Glomerular visceral epithelial cell (primary cell): ENCODE results near the gene FAM3D.
"Not testable (repeated sequence)": the region's sequence is repeated elsewhere in the genome, so short reads cannot be mapped to it uniquely, and the experiment has no call there.

Experiments used
- DNase-seq: peaks from one replicate; pipeline ENCODE4 v3.0.0-alpha.2; 2016; ENCODE audit errors: extremely low spot score

Gene FAM3D

DNA sequence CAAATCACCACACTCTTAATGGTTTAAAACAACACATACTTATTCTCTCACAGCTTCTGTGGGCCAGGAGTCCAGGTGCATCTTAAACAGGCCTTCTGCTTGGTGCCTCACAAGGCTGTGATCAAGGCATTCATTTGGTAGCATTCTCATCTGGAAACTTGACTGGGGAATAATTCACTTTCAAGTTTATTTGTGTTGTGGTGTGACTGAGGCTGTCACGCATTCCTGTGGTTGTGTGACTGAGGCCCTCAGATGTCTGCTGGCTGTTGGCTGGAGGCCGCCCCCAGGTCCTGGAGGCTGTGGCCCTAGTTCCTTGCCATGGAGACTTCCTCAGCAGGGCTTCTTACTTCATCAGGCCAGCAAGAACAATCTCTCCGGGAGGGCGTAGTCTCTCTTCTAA, 16.9 kb upstream of the FAM3D start:
- peak; percentile 68 for DNase-seq

DNA sequence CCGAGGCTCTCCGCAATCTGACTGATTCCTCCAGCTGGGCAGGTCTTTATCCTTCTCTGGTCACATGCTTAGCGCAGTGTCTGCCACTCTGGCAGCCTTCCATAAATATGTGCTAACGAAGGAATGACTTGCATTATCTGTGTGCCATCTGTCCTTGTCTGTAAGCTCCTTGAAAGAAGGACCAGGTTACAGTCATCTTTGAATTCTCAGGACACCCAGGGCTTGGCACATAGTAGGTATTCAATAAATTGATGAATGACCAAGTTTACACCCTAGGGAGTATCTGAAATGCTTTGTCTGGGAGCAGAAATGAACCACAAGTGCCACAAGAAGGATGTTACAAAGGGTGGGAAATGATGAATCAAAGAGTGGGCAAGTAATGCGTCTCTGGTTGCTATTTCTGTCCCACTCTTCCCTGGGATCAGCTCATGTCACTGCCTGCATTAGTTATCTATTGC, 16.5 kb upstream of the FAM3D start:
- DNase-seq: no peak

DNA sequence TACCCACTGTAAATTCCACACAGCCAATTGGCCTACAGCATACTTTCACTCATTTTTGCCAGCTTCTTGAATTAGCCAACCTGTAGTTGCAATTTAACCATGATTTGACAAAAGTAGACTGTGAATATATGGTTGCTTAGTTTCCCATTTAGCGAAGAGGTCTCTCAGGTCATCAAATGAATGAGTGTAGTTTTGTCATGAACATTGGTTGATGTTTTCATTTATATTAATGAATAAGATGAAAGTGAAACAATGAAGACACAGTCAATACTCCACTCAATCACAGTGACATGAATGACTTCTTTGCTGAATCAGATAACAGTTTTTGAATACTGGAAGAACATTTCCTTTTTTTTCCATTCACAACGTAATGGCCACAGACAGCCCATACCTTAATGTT, 15.3 kb upstream of the FAM3D start:
- no peak for DNase-seq

DNA sequence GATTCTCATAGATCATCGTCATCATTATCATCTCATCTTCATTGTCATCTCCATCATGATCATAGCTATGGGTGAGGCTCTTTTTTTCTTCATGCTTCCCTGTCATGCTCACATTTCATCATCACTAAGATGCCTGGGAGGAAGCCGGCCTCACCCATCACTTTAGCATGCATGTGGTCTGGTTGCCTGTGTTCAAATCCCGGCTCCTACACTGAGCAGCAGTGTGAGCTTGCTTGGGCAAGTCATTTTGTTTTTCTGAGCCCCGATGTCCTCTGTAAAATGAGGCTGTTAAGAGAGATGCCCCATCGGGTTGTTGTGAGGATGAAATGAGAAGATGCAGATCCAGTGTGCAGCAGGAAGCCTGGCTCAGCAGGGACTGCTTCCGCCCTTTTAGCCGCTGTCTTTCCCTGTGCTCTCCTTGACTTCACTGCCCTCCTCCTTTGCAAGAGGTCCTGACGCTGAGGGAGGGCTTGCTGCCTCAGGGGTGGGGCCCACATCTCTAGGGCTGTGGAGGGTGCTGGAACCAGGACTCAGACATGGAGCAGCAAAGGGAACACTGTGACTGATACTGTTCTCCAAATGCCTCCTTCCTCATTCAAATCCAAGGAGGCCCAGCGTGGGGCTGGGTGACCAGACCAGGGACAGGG, 14.4 kb upstream of the FAM3D start:
- DNase-seq: no peak

DNA sequence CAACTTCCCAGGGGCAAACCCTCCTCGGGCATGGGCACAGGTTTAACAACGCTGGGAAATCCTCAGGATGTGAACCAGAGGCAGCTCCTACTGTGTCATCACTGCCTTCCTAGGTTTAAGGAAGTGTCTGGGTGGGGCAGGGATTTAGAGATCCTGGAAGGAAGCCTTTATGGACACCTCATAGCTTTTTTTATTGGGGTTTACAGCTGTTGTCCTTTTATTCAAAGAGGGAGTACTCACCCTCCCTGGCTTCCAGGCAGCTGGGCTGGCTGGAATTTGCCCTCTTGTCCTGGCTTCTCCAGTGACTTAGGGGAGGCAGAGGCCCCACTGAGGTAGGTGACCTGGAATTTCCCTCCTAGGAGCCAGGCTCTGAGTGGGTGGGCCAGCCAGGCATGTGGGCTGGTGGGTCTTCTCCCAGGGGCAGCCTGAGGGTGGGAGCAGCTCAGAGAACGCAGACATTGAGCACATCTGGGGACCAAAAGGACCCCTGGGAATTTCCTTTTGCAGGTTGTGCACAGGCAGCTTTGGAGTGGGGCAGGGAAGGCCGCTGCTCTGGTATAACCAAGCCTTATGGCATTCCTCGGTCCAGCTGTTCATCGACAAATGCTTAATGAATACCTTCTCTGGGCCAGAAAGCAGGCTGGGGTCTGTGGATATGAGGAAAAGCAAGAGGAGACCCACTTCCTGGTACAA, 13.5 kb upstream of the FAM3D start:
- no peak for DNase-seq

DNA sequence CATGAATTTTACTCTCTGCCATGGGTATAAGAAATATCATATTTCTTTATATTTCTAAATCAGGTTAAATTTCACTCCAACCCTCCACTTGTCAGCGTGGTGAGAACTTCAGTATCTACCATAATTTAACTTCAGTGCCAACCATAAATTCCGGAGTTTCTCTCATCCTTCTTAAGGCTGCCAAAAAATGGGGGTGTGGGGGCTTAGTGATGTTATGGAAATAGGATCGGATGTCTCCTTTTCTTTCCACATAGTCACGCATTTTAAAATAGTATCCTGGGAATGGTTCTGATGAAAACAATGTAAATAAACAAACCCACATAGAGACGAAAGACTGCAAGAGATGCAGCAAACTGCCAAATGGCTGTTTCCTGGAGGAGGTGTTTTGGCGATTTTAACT, 12.9 kb upstream of the FAM3D start:
- DNase-seq: no peak

DNA sequence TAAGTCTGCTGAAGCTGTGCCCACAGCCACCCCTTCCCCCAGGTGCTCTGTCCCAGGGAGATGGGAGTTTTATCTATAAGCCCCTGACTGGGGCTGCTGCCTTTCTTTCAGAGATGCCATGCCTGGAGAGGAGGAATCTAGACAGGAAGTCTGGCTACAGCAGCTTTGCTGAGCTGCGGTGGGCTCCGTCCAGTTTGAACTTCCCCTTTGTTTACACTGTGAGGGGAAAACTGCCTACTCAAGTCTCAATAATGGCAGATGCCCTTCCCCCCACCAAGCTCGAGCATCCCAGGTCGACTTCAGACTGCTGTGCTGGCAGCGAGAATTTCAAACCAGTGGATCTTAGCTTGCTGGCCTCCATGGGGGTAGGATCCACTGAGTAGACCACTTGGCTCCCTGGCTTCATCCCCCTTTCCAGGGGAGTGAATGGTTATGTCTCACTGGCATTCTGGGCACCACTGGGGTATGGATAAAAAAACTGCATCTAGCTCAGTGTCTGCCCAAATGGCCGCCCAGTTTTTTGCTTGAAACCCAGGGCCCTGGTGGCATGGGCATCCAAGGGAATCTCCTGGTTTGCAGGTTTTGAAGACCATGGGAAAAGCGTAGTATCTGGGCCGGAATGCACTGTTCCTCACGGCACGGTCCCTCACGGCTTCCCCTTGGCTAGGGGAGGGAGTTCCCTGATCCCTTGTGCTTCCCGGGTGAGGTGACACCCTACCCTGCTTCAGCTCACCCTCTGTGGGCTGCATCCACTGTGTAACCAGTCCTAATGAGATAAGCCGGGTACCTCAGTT, 11.8 kb upstream of the FAM3D start:
- not testable (repeated sequence) for DNase-seq

DNA sequence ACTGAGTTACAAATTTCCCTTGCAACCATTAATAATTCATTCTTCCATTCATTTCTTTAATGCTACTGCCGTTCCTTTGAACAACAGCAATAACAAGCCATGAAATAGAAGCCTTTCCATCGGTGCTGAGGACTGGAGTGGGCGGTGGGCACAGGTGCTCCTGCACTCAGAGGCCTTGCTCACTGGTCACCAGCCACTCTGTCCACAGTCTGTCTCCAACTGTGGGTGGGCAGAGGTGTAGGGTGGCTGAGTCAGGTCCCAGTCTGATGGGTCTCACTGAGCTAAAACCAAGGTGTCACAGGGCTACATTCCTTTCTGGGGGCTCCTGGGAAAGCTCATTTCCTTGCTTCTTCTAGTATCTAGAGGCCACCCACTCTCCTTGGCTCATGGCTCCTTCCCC, 6.3 kb upstream of the FAM3D start:
- no peak for DNase-seq

DNA sequence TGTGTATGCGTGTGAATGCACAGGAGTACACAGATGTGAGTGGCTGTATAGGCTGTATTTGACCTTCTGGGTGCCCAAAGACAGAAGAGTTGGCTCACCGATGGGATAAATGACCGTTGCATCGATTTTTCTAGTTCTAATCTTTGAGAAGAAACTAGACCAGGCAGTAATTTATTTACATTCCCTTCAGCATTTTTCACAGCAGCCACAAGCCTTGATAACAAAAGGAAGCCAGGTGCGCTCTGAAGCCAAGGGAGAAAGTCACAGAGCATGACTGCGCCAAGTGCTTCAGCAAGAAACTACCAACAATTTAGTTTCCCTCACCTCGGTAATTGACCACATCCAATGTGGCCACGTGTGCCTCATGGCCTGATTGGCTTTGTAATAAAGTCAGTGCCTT, 5.9 kb upstream of the FAM3D start:
- no peak for DNase-seq

DNA sequence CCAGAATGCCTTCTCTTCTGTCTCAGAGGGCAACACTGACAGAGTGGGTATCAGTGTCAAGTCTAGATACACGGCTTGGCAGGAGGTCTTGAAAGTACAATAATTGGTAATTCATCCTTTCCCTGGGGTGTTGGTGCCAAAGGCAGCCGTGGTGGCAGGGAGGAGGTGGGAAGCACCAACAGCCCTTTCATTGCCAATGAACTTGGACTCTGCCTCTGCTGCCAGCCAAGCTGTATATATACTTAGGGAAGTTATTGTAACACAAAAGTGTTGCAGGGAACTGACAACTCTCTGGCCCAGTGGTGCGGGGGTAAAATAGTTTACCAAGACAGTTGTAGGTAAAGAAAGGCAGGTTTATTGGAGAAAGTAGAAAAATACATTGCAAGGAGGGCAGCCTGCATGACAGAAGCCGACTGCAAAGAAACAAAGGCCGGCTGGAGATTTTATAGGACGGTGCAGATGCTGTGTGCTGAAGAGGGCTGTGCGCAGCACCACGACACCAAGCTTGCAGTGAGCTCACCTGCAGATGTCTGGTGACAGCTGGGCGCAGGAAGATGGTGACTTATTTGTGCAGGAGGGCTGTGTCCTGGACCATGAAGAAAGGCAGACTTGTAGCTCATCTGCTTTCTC, 4.0 kb upstream of the FAM3D start:
- DNase-seq: no peak

DNA sequence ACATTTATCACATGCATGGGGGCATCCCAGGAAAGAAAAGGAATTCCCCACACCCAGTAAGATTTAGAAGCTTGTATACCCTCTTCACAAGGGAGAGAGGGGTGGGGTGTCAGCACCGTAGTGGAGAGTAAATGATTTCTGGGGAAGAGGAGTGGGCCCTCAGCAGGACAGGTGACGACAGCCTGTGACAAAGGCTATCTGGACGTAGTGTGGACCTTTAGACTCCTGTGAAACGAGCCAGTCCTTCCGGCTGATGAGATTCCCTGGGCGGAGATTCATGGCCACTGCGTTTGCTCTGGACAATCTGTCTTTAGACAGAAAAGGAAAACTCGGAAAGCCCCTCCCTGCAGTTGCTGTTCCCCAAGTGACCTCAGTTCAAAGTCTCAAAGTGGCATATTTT, 1.7 kb upstream of the FAM3D start:
- no peak for DNase-seq

DNA sequence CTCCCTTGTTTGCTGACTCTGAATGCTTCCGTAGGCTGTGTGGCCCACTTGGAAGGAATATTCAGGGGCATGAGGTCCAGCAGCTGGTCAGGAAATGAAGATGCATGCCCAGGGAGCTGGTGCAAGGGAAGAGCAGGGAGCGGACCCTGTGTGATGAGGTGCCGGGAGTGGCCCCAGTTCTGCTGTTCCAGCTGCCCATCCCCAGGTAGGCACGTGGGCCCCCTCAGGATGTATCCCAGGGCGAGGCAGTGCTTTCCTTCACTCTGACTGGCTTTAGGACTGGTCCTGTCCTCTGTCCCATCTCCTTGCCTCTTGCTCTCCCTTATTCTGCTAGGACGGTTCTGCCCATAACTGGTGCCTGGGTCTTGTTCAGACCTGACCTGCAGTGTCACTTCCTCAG, 1.1 kb upstream of the FAM3D start:
- no peak for DNase-seq

DNA sequence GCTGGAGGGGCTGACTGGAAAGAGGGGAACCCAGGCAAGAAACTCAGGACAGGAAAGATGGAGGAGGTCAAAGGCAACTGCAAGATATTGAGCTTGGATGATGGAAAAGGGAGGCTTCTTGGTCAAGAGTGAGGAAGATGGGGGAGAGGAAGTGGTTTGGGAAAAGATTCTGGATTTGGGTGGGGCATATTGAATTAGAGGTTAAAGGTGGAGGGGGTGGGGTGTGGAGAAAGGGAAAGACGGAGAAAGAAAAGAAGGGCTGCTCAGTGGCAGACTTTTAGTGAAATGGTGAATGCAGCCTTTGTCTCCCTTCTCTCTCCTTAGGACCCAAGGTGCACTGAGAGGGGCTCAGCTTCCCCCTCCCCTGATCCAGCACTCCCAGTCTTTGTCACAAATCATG, 655 bp upstream of the FAM3D start:
- no peak for DNase-seq

DNA sequence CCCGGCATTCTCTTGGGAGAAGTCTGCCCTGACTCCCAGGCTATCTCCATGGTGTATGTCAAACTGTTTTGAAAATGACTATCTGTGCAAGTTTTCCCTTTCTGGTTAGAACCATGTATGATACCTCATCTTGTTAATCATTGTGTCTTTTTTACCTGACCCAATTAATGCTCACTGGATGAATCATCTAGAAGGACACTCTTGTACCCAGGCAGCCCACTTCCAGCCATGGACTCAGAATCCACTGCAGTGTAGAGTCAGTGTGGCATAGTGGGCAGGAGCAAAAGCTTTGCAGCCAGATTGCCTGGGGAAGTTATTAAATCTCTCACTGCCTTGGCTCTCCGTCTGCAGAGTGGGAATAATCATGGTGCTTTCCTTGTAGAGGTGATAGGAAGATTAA, 1.2 kb downstream of the FAM3D start:
- no peak for DNase-seq

DNA sequence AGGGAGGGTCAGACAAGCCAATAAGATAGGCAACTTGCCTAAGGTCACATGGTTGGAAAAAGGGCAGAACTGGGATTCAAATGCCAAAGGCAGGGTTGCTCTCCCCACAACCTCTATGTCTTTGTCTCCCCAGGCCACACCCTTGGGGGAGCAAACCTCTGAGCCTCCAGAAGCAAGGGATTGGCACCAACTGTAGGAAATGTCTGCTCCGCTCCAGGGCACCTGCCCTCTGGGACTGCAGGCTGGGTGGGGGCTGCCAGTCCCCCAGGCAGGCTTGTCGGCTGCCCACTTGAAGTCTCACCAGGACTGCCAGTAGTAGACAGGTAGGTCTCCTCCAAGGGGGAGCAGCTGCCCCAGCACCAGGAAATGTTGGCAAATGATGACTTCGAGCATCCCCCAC, 2.0 kb downstream of the FAM3D start:
- no peak for DNase-seq

DNA sequence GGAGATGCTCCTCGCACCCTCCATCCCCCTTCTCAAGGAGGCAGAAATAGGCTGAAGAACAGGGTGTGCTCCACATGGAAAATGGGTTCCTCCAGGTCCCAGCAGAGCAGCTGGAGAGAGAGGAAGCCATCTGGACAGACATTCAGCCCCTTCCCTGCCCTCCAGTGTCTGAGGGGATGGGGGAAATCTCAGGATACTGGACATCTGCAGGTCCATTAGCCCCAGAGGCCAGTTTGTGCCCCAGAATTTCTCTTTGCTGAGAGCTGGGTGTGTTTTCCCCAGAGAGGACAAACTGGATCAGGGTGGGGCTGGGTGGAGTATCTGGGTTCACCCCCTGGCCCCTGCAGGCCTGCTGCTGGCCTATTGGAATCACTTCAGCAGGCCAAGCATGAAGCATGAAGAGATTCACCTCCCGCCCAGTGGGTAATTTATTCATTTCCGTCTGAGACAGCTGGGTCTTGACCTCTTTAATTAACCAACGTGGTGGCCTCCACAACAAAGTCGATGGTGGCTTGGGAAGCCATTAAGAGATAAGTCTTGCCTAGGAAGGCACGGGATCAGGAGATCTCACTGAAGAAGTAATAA, 4.6 kb downstream of the FAM3D start:
- no peak for DNase-seq

DNA sequence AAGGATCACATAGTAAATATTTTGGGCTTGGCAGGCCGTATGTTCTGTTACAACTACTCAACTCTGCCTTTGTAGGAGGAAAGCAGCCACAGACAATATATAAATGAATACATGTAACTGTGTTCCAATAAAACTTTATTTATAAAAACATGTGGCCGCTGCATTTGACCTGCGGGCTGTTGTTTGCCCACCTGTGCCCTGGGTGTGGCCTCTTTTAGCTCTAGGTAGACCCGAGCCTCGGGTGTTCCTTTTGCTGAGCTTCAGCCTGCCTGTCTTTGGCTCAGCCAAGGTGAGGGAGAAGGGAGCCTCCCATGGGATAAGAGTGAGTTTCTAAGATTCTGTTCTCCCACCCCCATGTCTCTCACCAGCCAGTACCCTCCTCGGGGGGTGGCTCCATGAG, 5.6 kb downstream of the FAM3D start:
- no peak for DNase-seq

DNA sequence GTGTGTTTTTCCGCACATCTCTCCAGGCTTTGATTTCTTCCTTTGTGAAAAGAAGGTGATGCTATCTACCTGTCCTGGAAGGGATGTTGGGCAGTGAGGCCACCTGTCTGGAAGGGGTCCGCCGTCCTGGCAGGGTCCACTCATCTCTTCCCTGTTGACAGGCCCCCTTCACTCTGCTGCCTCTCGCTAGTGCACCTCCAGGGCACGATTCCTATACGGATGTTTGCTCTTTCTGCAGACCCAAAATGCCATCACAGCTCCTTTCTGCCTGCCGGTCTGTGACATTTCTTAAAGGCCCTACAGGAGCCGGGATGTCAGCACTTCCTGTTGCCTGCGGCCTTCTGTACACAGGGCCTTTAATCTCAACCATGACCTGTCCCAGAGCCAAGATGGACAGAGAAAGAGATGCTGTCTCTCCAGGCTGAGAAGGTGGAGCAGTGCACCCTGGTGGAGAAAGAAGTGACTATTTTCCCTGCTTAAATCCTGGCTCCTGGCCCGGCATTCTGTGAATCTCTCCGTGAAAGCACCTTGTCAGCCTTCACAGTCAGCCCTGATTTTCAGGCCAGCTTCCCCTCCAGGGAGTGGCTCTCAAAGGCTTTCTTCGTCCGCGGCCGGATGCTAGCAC, 7.4 kb downstream of the FAM3D start:
- DNase-seq: peak; percentile 33

DNA sequence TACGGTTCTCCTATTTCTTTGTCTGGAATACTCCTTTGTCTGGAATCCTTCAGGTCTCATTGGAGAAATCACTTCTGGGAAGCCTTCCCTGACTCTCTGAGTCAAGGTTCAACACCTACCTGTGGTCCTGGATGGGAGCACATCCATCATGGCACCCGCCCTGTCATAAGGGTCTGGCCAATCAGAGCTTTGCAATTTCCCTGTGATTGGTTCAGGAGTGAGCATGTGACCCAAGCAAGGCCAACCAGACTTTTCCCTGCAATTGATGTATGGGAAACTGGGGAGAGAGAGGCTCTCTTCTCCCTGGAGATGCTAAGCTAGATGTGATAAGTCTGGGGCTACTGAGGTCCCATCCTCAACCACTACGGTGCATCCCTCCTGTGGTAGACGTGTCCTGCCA, 8.1 kb downstream of the FAM3D start:
- no peak for DNase-seq

DNA sequence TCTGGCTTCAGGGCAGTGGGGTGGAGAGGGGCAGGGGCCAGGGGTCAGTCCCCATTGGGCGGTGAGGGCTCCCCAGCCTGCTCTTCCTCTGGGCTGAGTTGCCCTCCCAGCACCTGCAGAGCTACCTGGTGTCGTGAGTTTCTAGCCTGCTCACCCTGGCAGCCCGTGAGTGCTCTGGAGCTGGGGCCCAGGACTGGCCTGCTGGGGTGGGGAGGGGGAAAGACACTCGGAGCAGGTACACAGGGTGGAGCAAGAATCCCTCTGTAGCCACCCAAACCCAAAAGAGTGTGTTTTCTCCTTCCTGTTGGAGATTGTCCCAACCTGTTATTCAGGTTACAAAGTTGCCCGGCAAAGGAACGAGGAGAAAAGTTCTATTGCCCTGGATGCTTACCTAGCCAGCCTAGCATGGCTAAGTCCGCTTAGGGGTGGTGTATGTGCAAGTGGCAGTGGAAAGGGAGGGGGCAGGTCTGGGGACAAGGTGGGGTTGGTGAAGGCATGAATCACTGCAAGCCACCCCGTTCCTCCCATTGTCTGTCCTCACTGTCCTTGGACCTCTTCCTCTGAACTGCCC, 8.9 kb downstream of the FAM3D start:
- no peak for DNase-seq

DNA sequence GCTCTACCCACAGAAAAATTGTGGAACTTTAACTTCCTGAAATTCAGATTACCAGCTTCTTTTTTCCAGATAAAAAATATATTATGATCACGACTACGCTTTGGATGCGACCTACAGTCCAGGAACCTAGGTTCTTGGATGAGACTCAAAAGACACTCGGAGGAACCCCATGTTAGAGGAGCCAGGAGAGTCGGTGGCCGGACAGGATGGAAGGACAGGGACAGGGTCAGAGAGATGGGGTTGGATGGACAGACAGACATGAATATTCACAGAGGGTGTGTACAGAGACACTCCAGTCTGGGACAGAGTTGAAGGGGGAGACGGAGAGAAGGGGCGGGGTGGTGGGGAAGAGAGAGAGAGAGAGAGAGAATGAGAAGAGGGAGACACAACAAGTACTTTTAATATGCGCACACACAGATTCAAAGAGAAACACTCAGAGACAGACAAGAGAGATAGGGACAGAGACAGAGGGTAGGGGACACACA, 9.5 kb downstream of the FAM3D start:
- no peak for DNase-seq
